Ishikawa (cell line): ENCODE measurements around the gene PTBP3.

Experiments
- CEBPB ChIP-seq: IDR thresholded peaks from 2 replicates; pipeline ENCODE4 v1.6.1; 2012
- CREB1 ChIP-seq: IDR thresholded peaks from 2 replicates; pipeline ENCODE4 v1.6.1; 2012; ENCODE audit warnings: low read depth
- EGR1 ChIP-seq: IDR thresholded peaks from 2 replicates; pipeline ENCODE4 v1.6.1; 2012
- EP300 ChIP-seq: IDR thresholded peaks from 2 replicates; pipeline ENCODE4 v1.6.1; 2012; ENCODE audit warnings: borderline replicate concordance
- FOXM1 ChIP-seq: IDR thresholded peaks from 2 replicates; pipeline ENCODE4 v1.6.1; 2012; ENCODE audit warnings: low read depth, borderline replicate concordance
- MAX ChIP-seq: IDR thresholded peaks from 2 replicates; pipeline ENCODE4 v1.6.1; 2012
- NFIC ChIP-seq: IDR thresholded peaks from 2 replicates; pipeline ENCODE4 v1.6.1; 2012
- RAD21 ChIP-seq: IDR thresholded peaks from 2 replicates; pipeline ENCODE4 v1.6.1; 2012; ENCODE audit warnings: low read depth
- REST ChIP-seq: IDR thresholded peaks from 2 replicates; pipeline ENCODE4 v1.6.1; 2012; ENCODE audit warnings: low read depth, mild to moderate bottlenecking
- TAF1 ChIP-seq: IDR thresholded peaks from 2 replicates; pipeline ENCODE4 v1.6.1; 2012; ENCODE audit warnings: low read depth, mild to moderate bottlenecking
- TCF12 ChIP-seq: IDR thresholded peaks from 2 replicates; pipeline ENCODE4 v1.6.1; 2012; ENCODE audit warnings: low read depth
- TEAD4 ChIP-seq: IDR thresholded peaks from 2 replicates; pipeline ENCODE4 v1.6.1; 2012
- USF1 ChIP-seq: IDR thresholded peaks from 2 replicates; pipeline ENCODE4 v1.6.1; 2012
- YY1 ChIP-seq: IDR thresholded peaks from 2 replicates; pipeline ENCODE4 v1.6.1; 2012; ENCODE audit warnings: low read depth
- ZBTB7A ChIP-seq: IDR thresholded peaks from 2 replicates; pipeline ENCODE4 v1.6.1; 2012; ENCODE audit warnings: low read depth

Gene PTBP3

GRCh38 chr9:112352209-112352608, 18.8 kb upstream of the PTBP3 start:
- no peak for TF ChIP-seq USF1
- TF ChIP-seq TEAD4 = no peak
- no peak for TF ChIP-seq REST
- TF ChIP-seq TAF1 = no peak
- TF ChIP-seq FOXM1 = no peak
- no peak for TF ChIP-seq MAX
- TF ChIP-seq TCF12 = no peak
- TF ChIP-seq EGR1 = no peak

GRCh38 chr9:112351184-112351583, 17.8 kb upstream of the PTBP3 start:
- TF ChIP-seq TEAD4 = no peak
- no peak for TF ChIP-seq EGR1
- TF ChIP-seq CREB1 = no peak
- no peak for TF ChIP-seq CEBPB
- TF ChIP-seq ZBTB7A = no peak
- TF ChIP-seq REST = no peak
- TF ChIP-seq FOXM1 = no peak
- no peak for TF ChIP-seq NFIC
- TF ChIP-seq USF1 = no peak

GRCh38 chr9:112349008-112349333, 15.6 kb upstream of the PTBP3 start:
- TF ChIP-seq FOXM1 (no peak), CEBPB (no peak), CREB1 (no peak), EP300 (no peak), TCF12 (no peak), TEAD4 (no peak), NFIC (no peak), TAF1 (no peak), EGR1 (no peak), REST (no peak), YY1 (no peak), RAD21 (no peak), ZBTB7A (no peak)

GRCh38 chr9:112348257-112349007, 15.0 kb upstream of the PTBP3 start:
- no peak for TF ChIP-seq FOXM1
- no peak for TF ChIP-seq TEAD4
- TF ChIP-seq EP300 = no peak
- TF ChIP-seq CEBPB = no peak
- TF ChIP-seq RAD21 = no peak
- no peak for TF ChIP-seq CREB1
- no peak for TF ChIP-seq YY1

GRCh38 chr9:112341730-112342129, 8.3 kb upstream of the PTBP3 start:
- TF ChIP-seq TEAD4 (peak; percentile 9; the same call in 1 of the 2 replicates), FOXM1 (no peak)
